KMS-11 (cell line): Measurements from ENCODE around the gene OR13C5.

Experiments
- H2AFZ ChIP-seq: fragments of 200-600 bp; sonication (generic); 2 replicates; pipeline ENCODE4 v1.6.1; 2016; ENCODE audit warnings: antibody characterized with exemption, mixed run types, low read depth
- H3K27ac ChIP-seq: fragments of 200-600 bp; sonication (generic); 2 replicates; pipeline ENCODE4 v1.6.1; 2016; ENCODE audit warnings: mild to moderate bottlenecking, mixed run types
- H3K27me3 ChIP-seq: fragments of 200-600 bp; sonication (generic); 2 replicates; pipeline ENCODE4 v1.6.1; 2017; ENCODE audit warnings: mild to moderate bottlenecking, low read depth, mixed run types, moderate library complexity; ENCODE audit not compliant: insufficient read depth
- H3K36me3 ChIP-seq: fragments of 200-600 bp; sonication (generic); 2 replicates; pipeline ENCODE4 v1.6.1; 2017; ENCODE audit warnings: mild to moderate bottlenecking, mixed run types; ENCODE audit not compliant: insufficient read depth
- H3K4me1 ChIP-seq: fragments of 200-600 bp; sonication (generic); 2 replicates; pipeline ENCODE4 v1.6.1; 2016; ENCODE audit warnings: mild to moderate bottlenecking, low read depth, mixed run types; ENCODE audit not compliant: poor library complexity, severe bottlenecking
- H3K4me2 ChIP-seq: fragments of 200-600 bp; sonication (generic); 2 replicates; pipeline ENCODE4 v1.7.0; 2016; ENCODE audit warnings: mild to moderate bottlenecking, mixed run types
- H3K4me3 ChIP-seq: fragments of 200-600 bp; sonication (generic); IDR thresholded peaks from 2 replicates; pipeline ENCODE4 v1.6.1; 2017; ENCODE audit warnings: low read depth, low read length, mixed read lengths; ENCODE audit not compliant: insufficient read depth
- H3K79me2 ChIP-seq: fragments of 200-600 bp; sonication (generic); 2 replicates; pipeline ENCODE4 v1.6.1; 2016; ENCODE audit warnings: low read depth, mixed run types; ENCODE audit not compliant: insufficient read depth
- H3K9ac ChIP-seq: fragments of 200-600 bp; sonication (generic); 2 replicates; pipeline ENCODE4 v1.6.1; 2016; ENCODE audit warnings: mild to moderate bottlenecking, mixed run types
- H4K20me1 ChIP-seq: fragments of 200-600 bp; sonication (generic); 2 replicates; pipeline ENCODE4 v1.6.1; 2016; ENCODE audit warnings: mild to moderate bottlenecking, mixed run types; ENCODE audit not compliant: insufficient read depth
- CTCF ChIP-seq: fragments of 200-600 bp; sonication (generic); conservative IDR thresholded peaks from 2 replicates; pipeline ENCODE4 v1.6.1; 2017; ENCODE audit warnings: low read depth, mild to moderate bottlenecking, antibody characterized with exemption, low read length, moderate library complexity, mixed read lengths

OR13C5 gene

GRCh38 chr9:104577263-104577662 lies 21.9 kb downstream of the OR13C5 start:
- TF ChIP-seq CTCF: no peak

GRCh38 chr9:104575456-104575855 lies 23.8 kb downstream of the OR13C5 start:
- H3K36me3 ChIP-seq: no peaks in the 10 kb centered on the region

More at GRCh38 chr9:104577263-104577662, 21.9 kb downstream of the OR13C5 start:
- Histone ChIP-seq H3K4me1 (no peaks in the 10 kb centered on the region), H3K27ac (no peak overlapping the region), H3K27me3 (no peaks in the 10 kb centered on the region), H3K36me3 (no peaks in the 10 kb centered on the region), H3K79me2 (no peaks in the 10 kb centered on the region), H3K9ac (no peak overlapping the region), H3K4me3 (no peak overlapping the region), H3K4me2 (no peak overlapping the region), H4K20me1 (no peaks in the 10 kb centered on the region), H2AFZ (no peak overlapping the region)

GRCh38 chr9:104572612-104573011 lies 26.6 kb downstream of the OR13C5 start:
- no peak overlapping the region for H2AFZ ChIP-seq
- no peaks in the 10 kb centered on the region for H3K79me2 ChIP-seq
- no peak for TF ChIP-seq CTCF
- no peaks in the 10 kb centered on the region for H3K4me1 ChIP-seq
- H3K4me3 ChIP-seq: no peak overlapping the region
- H4K20me1 ChIP-seq: no peaks in the 10 kb centered on the region
- H3K4me2 ChIP-seq: no peak overlapping the region
- H3K9ac ChIP-seq: no peak overlapping the region
- H3K36me3 ChIP-seq: no peaks in the 10 kb centered on the region
- H3K27me3 ChIP-seq: no peaks in the 10 kb centered on the region
- no peak overlapping the region for H3K27ac ChIP-seq

More at GRCh38 chr9:104575456-104575855, 23.8 kb downstream of the OR13C5 start:
- Histone ChIP-seq H2AFZ (no peak overlapping the region), H3K4me2 (no peak overlapping the region), H3K4me1 (no peaks in the 10 kb centered on the region), H3K4me3 (no peak overlapping the region), H3K27ac (no peak overlapping the region), H3K27me3 (no peaks in the 10 kb centered on the region), H3K9ac (no peak overlapping the region), H4K20me1 (no peaks in the 10 kb centered on the region), H3K79me2 (no peaks in the 10 kb centered on the region)
- no peak for TF ChIP-seq CTCF

- H3K79me2 ChIP-seq: no peaks in the 10 kb centered on the region
- no peak within 1 kb of the TSS for H2AFZ ChIP-seq
- H3K9ac ChIP-seq: no peak within 1 kb of the TSS
- H3K27ac ChIP-seq: no peak within 1 kb of the TSS
- no peak within 1 kb of the TSS for H3K4me3 ChIP-seq
- no peaks in the 10 kb centered on the region for H4K20me1 ChIP-seq
- no peak within 1 kb of the TSS for H3K4me2 ChIP-seq
- H3K27me3 ChIP-seq: no peaks in the 10 kb centered on the region
- no peaks in the 10 kb centered on the region for H3K36me3 ChIP-seq
- peaks cover 6% of the 10 kb centered on the region for H3K4me1 ChIP-seq
- no peak for TF ChIP-seq CTCF
These were observed 30.3 kb downstream of the OR13C5 start, which contains the start of gene OR13C8 for GRCh38 chr9:104568868-104569267. Gene OR13C8 (plus strand): TSS chr9:104569168. CDS start chr9:104569168, 0 bp downstream.
